C4-2B (cell line): ENCODE measurements around the gene PRPF39.

Experiments used
- ZFX ChIP-seq: fragments of 450-650 bp; IDR thresholded peaks from 2 replicates; pipeline ENCODE4 v1.6.1; 2017
- TF ChIP-seq, protein P1 (sequence below): fragments of 450-650 bp; conservative IDR thresholded peaks from 2 replicates; pipeline ENCODE4 v1.5.1; 2017; ENCODE audit warnings: mild to moderate bottlenecking

DNA sequence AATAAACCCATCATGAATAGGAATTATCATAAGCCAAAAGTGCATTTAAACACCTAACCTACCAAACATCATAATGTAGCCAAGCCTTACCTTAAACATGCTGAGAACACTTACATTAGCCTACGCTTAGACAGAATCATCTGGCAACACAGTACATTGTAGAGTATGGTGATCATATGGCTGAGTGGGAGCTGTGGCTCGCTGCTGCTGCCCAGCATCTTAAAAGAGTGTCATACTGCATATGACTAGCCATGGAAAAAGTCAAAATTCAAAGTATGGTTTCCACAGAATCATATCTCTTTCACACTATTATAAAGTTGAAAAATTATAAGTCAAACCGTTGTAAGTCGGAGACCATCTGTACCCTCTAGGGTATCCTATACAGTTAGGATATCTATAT is 32.0 kb upstream of the PRPF39 start:
- TF ChIP-seq, protein P1, sequence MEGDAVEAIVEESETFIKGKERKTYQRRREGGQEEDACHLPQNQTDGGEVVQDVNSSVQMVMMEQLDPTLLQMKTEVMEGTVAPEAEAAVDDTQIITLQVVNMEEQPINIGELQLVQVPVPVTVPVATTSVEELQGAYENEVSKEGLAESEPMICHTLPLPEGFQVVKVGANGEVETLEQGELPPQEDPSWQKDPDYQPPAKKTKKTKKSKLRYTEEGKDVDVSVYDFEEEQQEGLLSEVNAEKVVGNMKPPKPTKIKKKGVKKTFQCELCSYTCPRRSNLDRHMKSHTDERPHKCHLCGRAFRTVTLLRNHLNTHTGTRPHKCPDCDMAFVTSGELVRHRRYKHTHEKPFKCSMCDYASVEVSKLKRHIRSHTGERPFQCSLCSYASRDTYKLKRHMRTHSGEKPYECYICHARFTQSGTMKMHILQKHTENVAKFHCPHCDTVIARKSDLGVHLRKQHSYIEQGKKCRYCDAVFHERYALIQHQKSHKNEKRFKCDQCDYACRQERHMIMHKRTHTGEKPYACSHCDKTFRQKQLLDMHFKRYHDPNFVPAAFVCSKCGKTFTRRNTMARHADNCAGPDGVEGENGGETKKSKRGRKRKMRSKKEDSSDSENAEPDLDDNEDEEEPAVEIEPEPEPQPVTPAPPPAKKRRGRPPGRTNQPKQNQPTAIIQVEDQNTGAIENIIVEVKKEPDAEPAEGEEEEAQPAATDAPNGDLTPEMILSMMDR: no peak
- no peak for TF ChIP-seq ZFX
